ENCODE results near the gene NME5.

NME5 gene

GRCh38 chr5:138170299-138170698 lies 31.1 kb upstream of the NME5 start:
- Histone ChIP-seq H3K79me2 (ENCODE audit: insufficient read depth, low read length) (no peaks in the 10 kb centered on the region; the same call in 1 of the 2 replicates), H3K9ac (ENCODE audit: low read length) (no peak overlapping the region), H3K4me2 (ENCODE audit: low read depth, low read length, poor library complexity, severe bottlenecking) (no peak overlapping the region), H4K20me1 (ENCODE audit: low read depth, low read length) (no peaks in the 10 kb centered on the region), H3K36me3 (ENCODE audit: low read length) (peaks cover 24% of the 10 kb centered on the region; the same call in 1 of the 2 replicates), H2AFZ (ENCODE audit: low read depth, low read length, severe bottlenecking) (no peak overlapping the region), H3K4me3 (ENCODE audit: insufficient read depth, low read length, poor library complexity, severe bottlenecking) (no peak overlapping the region), H3K9me2 (replicated peaks; ENCODE audit: insufficient read depth, low read length) (no peaks in the 10 kb centered on the region), H3K9me3 (ENCODE audit: insufficient read depth, low read length) (no peaks in the 10 kb centered on the region), H3K27me3 (ENCODE audit: low read length) (no peaks in the 10 kb centered on the region), H3F3A (ENCODE audit: insufficient read depth) (no peaks in the 10 kb centered on the region), H3K27ac (ENCODE audit: low read depth, low read length) (no peak overlapping the region)
- TF ChIP-seq CTCF (IDR thresholded peaks at IDR 0.05; ENCODE audit: insufficient read depth, low read length, poor library complexity, severe bottlenecking) (no peak), EZH2phosphoT487 (conservative IDR thresholded peaks at IDR 0.05; ENCODE audit: low read length) (no peak)

- Histone ChIP-seq H3K4me3 (ENCODE audit: insufficient read depth, low read length, poor library complexity, severe bottlenecking) (no peak overlapping the region), H3F3A (ENCODE audit: insufficient read depth) (no peaks in the 10 kb centered on the region), H3K4me2 (ENCODE audit: low read depth, low read length, poor library complexity, severe bottlenecking) (no peak overlapping the region), H3K79me2 (ENCODE audit: insufficient read depth, low read length) (no peaks in the 10 kb centered on the region), H3K9me3 (ENCODE audit: insufficient read depth, low read length) (no peaks in the 10 kb centered on the region), H3K27me3 (ENCODE audit: low read length) (no peaks in the 10 kb centered on the region), H3K36me3 (ENCODE audit: low read length) (peaks cover 24% of the 10 kb centered on the region; the same call in 1 of the 2 replicates), H3K27ac (ENCODE audit: low read depth, low read length) (no peak overlapping the region), H3K9me2 (replicated peaks; ENCODE audit: insufficient read depth, low read length) (no peaks in the 10 kb centered on the region), H2AFZ (ENCODE audit: low read depth, low read length, severe bottlenecking) (no peak overlapping the region), H4K20me1 (ENCODE audit: low read depth, low read length) (no peaks in the 10 kb centered on the region), H3K9ac (ENCODE audit: low read length) (no peak overlapping the region)
- no peak for TF ChIP-seq CTCF (IDR thresholded peaks at IDR 0.05; ENCODE audit: insufficient read depth, low read length, poor library complexity, severe bottlenecking)
- TF ChIP-seq EZH2phosphoT487 (conservative IDR thresholded peaks at IDR 0.05; ENCODE audit: low read length), result no peak
Observed at GRCh38 chr5:138169124-138169523, 29.9 kb upstream of the NME5 start.

GRCh38 chr5:138163721-138164120 lies 24.5 kb upstream of the NME5 start:
- H3K36me3 ChIP-seq (ENCODE audit: low read length), result peaks cover 13% of the 10 kb centered on the region; the same call in 1 of the 2 replicates
- H4K20me1 ChIP-seq (ENCODE audit: low read depth, low read length), result no peaks in the 10 kb centered on the region
- no peaks in the 10 kb centered on the region for H3F3A ChIP-seq (ENCODE audit: insufficient read depth)
- H3K9me2 ChIP-seq (replicated peaks; ENCODE audit: insufficient read depth, low read length), result no peaks in the 10 kb centered on the region
- no peak overlapping the region for H3K4me2 ChIP-seq (ENCODE audit: low read depth, low read length, poor library complexity, severe bottlenecking)
- no peak overlapping the region for H3K27ac ChIP-seq (ENCODE audit: low read depth, low read length)
- no peak overlapping the region for H3K9ac ChIP-seq (ENCODE audit: low read length)
- no peaks in the 10 kb centered on the region for H3K27me3 ChIP-seq (ENCODE audit: low read length)
- no peaks in the 10 kb centered on the region for H3K79me2 ChIP-seq (ENCODE audit: insufficient read depth, low read length)
- H2AFZ ChIP-seq (ENCODE audit: low read depth, low read length, severe bottlenecking), result no peak overlapping the region
- no peak overlapping the region for H3K4me3 ChIP-seq (ENCODE audit: insufficient read depth, low read length, poor library complexity, severe bottlenecking)
- H3K9me3 ChIP-seq (ENCODE audit: insufficient read depth, low read length), result no peaks in the 10 kb centered on the region
- TF ChIP-seq CTCF (IDR thresholded peaks at IDR 0.05; ENCODE audit: insufficient read depth, low read length, poor library complexity, severe bottlenecking) (no peak), EZH2phosphoT487 (conservative IDR thresholded peaks at IDR 0.05; ENCODE audit: low read length) (no peak)

Data from SU-DHL-6 (cell line).